Left kidney (tissue), 2 donors: Measurements from ENCODE around the gene B3GNT5. TPM values are rescaled to one million over a fixed set of nuclear protein-coding genes. Genes with fewer than 3 reads are reported as not detected.

ENCODE experiments used
- DNase-seq: peaks from one replicate; pipeline ENCODE4 v3.0.0-alpha.2; 2013
- polyA plus RNA-seq: library from polyadenylated mRNA; unstranded; fragments of 120-200 nt; gene quantifications from one replicate; pipeline ENCODE4 v1.2.1, GENCODE V29; 2013; ENCODE audit not compliant: insufficient read length

The B3GNT5 gene
- polyA plus RNA-seq, 1 donor, result 28.6 TPM

DNA sequence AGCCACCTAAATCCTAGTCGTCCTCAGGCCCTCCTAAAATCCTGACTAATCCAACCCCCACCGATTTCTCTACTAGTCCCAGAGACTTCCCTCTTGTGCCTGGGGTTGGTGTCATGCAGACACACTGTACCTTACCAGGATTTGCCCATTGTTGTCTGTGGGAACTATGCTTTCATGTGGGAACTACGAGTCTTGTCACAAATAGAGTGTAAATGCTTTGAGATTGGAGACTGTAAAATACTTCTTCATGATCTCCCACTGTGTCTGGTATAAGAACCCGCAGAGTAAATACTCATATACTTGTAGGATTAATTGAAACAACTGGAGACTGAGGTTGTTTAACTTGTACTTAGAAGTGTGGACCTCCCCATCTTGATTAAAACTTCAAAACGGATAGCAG, 11.2 kb downstream of the B3GNT5 start:
- no peak for DNase-seq

DNA sequence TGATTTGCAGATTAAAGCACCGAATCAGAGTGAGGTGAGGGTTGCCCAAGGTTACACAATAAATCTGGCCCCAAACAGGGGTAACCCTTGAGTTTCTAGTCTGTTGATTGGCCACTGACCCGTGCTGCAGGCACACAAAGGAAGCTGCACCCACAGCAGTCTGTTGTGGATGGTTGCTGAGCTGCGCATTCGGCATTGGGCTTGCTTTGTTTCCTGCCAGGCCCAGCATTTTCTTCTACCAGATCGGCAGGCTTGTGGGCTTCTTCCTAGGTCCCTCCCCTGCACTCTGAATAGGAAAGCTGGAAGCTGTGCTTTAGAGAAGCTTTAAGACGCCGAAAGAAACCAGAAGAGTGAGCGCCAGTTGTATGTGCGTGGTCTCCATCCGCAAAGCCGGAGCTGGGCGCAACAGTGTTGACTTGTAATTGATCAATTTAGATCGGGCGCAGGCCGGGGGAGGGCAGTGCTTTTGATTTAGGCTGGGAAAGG, 12.1 kb downstream of the B3GNT5 start:
- peak; percentile 52 for DNase-seq

DNA sequence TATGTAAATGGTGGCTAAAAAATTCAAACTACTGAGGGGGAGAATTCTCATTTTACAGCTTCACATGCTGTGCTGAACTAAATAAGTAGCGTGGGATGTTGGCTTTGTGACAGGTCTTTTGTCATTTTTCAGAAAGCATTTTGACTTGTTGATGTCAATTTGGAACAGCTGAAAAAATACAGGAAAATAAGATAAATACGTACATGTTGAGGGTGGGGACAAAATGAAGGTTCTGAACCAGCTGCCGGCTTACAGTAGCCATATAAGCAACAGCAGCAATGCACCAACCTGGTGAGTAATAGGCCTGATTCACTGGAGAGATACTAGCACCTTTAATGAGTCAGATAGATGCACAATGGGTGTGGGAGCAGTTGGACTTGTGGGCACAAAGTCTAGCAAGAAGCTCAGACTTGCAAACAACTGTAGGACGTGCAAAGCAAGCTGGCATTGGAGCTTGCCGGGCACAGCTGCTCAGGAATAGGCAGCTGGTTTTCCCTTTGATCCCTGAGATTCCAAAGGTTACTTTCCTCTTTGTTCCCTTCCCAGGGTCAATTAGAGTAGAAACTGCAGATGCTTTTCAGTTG, 12.9 kb downstream of the B3GNT5 start:
- no peak for DNase-seq

DNA sequence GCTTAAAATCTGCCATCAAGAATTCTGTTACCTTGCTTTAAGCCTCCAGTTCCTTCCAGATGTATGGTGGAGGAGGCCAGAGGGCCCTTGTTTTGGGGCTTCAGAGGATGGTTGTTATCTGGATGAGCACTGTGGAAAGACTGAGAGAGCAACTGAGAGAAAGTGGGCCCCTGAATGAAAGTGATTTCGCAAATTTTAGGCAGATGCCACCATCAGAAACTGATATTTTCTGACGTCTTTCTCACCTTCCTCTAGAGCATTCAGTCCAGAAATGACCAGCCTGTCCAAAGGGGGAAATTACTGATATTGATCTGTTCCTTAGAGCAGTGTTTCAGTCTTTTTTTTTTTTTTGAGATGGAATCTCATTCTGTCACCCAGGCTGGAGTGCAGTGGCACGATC, 13.4 kb downstream of the B3GNT5 start:
- DNase-seq, result no peak

DNA sequence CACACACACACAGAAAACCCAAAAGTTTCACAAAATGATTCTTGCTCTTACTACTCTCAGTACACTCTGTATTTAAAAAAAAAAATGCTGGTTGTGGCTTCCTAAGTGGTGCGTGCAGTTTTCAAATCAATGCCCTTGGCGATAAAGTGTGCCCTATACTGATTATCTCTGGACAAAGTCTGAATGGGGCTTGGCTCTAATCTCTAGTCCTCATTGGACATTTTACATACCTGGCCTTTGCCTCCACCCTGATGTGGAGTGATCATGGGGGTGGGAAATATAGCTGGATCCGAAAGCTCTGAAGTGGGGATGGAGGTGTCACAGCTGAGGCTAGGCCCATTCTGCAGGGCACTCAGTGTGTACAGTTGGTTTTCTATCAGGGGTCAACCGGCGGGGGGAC, 14.1 kb downstream of the B3GNT5 start:
- DNase-seq, result no peak

DNA sequence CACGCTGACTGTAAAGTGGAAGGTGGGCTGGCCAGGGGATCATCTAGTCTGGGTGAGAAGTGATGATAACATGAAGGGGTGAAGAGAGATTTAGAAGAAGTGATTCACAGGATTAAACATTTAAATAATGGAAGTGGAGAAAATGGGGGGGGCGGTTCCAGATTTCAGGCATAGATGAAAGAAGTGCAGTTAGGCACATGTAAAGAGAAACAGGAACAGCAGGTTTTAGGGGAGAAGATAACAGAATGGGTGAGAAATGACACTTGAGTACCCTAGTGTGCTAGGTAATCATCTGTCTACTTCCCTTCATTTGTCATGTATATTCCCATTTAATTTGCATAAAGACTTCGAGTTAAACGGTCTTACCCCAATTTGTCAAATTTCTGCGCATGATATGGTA, 15.3 kb downstream of the B3GNT5 start:
- no peak for DNase-seq

DNA sequence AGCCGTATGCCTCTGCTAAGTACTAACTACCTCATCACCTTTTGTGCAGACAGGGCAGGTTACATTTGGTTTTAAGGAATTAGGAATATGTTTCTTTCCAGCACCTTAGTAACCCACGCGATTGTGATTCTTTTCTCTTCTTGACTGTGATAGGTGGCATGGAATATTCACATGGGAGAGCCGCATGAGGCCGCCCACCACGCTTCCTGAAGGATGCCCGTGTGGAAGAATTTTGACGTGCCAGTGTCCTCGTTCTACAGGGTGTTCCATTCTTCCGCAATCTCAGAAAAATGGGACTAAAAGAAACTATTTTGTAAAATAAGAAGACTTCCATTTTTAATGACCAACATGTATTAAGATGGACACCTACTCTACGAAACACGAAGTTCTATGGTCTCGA, 16.3 kb downstream of the B3GNT5 start:
- DNase-seq, result no peak

DNA sequence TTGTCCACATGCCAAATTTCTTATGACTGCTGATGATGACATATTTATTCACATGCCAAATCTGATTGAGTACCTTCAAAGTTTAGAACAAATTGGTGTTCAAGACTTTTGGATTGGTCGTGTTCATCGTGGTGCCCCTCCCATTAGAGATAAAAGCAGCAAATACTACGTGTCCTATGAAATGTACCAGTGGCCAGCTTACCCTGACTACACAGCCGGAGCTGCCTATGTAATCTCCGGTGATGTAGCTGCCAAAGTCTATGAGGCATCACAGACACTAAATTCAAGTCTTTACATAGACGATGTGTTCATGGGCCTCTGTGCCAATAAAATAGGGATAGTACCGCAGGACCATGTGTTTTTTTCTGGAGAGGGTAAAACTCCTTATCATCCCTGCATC, 17.3 kb downstream of the B3GNT5 start:
- no peak for DNase-seq

DNA sequence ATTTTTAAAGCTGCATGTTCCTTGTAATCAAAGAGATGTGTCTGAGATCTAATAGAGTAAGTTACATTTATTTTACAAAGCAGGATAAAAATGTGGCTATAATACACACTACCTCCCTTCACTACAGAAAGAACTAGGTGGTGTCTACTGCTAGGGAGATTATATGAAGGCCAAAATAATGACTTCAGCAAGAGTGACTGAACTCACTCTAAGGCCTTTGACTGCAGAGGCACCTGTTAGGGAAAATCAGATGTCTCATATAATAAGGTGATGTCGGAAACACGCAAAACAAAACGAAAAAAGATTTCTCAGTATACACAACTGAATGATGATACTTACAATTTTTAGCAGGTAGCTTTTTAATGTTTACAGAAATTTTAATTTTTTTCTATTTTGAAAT, 19.1 kb downstream of the B3GNT5 start:
- DNase-seq, result no peak

DNA sequence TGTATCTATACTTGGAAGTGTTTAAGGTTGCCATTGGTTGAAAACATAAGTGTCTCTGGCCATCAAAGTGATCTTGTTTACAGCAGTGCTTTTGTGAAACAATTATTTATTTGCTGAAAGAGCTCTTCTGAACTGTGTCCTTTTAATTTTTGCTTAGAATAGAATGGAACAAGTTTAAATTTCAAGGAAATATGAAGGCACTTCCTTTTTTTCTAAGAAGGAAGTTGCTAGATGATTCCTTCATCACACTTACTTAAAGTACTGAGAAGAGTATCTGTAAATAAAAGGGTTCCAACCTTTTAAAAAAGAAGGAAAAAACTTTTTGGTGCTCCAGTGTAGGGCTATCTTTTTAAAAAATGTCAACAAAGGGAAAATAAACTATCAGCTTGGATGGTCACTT, 19.7 kb downstream of the B3GNT5 start:
- no peak for DNase-seq

DNA sequence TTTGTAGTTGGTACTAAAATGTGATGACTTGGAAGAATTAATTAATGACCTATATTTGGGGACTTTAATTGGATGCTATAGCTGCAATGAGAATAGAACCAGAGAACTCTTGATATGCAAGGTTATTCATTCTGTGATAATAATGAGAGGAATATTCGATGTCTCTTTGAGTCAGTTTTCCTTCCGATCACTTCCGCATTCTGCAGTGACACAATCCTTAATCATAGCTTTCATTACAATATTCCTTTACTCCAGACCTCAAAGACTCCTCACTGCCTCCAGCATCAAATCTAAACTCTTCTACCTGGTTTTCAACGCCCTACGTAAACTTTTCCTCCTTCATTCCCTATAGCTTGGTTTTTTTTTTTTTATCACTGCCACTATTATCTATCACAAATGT, 21.6 kb downstream of the B3GNT5 start:
- no peak for DNase-seq

DNA sequence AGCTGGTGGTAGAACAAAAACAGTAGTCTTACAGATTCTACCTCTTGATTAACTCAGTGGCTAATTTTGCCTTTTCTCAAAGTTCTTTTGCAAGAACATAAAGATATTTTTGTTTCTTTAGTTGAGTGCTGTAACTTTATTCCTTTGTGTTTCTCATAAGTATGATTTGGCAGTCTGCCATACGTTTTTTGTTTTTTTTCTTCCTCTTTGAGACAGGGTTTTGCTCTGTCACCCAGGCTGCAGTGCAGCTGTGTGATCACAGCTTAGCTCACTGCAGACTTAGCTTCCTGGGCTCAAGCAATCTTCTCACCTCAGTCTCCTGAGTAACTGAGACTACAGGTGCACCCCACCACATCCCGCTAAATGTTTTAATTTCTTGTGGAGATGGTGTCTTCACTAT, 22.4 kb downstream of the B3GNT5 start:
- DNase-seq, result peak; percentile 58

DNA sequence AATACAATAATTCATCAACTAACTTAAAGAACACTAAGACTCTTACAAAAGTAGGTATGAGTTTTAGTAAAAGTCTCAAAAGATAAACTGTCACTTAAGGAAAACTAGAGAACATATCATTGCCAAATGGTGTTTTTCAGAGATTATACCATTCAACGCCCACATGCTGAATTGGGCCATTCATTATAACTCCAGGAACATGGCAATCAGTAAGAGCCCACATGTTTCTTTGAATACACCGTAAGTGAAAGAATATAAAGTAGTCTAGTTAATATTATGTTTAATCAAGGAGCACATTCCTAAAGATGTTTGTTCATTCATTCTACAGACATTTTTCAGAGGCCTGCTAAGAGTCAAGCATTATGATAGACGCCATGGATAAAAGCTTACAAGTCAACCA, 22.9 kb downstream of the B3GNT5 start:
- DNase-seq, result no peak

DNA sequence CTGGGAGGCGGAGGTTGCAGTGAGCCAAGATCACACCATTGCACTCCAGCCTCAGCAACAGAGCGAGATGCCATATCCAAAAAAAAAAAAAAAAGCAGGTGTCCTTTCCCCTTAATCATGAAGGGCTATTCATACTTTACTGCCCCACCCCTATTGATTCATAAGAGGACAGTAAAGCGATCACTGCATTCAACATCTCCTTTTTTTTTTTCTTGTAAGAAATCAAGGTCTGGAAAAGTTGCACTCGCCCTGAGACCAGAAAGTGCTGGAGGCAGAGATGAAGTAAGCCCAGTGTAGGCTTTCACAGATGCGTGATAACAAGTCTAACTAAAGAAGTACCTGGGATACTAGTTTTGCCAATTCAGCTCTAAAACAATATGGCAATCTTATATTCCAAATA, 24.2 kb downstream of the B3GNT5 start:
- no peak for DNase-seq

DNA sequence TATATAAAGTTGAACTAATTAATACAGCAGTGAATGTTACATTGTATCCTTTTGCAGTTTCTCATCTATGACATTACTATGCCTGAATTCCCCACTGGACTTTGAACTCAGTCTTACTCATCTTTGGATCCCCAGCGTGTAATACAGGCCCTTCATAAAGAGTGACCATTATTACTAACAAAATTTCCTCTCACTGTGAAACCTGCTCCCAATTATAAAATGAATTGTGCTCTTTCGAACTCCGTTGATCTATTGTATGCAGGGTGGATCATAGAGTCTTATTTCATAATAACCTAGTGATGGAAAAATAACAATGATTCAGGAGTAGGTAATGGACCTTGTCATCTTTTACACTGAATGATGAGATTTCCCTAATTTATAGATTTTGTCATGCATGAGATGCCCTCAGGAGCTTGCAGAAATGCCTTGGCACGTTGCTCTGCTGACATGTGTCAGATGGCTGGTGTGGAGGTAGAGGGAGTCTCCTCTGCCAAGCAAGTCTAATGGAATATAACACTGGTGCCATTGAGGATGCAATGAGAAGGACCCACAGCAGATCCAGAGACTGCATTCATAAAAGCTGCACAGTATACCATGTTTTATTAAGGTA, 25.5 kb downstream of the B3GNT5 start:
- no peak for DNase-seq

DNA sequence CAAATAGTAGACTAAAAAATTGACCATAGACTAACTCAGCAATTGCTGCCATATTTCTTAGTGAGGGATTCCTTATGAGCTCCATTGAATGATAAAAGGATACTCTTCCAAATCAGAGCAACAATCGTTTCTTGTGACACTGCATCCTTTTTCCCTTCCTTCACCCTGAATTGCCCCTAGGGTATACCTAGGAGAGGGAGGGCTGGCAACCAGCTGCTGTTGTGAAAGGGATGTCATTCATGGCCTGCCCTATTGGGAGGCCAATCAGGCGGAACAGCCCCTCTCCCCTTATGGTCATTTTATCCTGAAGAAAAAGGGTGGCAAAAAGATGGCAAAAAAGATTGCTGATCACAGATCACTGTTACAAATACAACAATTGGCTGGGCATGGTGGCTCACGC, 26.3 kb downstream of the B3GNT5 start:
- DNase-seq, result no peak

DNA sequence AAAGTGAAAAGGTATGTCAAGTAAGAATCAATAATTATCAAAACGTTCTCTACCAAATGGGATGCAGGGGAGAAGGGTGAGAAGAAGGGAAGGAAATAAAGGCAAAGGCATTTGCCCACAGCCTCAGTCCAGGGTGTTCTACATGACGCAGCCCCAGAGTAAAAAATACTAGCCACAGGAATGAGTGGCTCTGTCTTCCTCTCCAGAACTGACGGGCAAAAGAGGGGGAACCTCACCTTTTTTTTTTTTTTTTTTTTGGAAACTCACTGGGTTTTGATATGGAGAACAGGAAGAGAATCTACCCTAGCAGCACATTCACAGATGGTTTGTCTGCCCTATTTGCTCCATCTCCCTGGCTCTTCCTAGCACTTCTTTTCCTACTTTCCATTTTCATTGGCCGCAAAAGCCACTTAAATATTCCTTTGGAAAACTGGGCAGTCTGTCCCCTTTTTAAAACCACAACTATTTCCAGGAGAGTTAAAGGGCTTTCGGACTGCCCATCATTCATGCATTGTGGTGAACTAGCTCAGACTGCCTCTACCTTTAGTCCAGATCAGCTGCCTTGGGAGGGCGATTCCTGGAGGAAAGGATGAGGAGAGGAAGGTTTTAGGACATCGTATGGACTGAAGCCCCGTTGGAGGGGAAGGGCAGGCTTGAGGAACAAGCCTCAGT, 28.2 kb downstream of the B3GNT5 start:
- DNase-seq, result no peak

DNA sequence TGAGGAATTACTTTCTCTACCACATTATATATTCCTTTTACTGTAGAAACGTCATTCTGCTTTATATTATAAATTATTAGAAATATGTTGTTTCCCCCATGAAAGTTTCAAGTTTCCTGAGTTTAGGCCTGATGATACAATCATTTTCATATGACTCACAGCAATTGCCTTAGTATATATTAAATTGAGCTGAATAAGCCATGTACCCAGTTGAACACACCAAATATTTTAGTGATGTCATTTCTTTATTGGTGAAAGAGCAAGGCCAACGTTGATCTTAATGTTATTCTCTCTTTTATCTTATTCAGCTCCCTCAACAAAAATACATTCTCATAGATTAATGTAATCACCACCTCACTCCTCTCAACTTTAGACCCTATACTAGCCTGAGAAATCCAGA, 30.8 kb downstream of the B3GNT5 start:
- DNase-seq, result no peak

DNA sequence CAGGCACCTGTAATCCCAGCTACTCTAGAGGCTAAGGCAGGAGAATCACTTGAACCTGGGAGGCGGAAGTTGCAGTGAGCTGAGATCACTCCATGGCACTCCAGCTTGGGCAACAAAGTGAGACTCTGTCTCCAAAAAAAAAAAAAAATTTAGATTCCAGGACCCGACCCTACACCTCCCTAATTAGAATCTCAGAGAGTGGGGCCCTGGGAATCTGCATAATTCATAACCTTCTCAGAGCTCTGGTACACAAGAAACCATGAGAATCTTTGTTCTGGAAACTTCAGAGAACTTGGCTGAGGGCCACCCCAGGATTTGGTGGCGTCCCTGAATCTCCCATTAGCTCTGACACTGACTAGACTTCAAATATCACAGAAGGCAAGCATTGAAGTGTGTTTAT, 31.5 kb downstream of the B3GNT5 start:
- no peak for DNase-seq

DNA sequence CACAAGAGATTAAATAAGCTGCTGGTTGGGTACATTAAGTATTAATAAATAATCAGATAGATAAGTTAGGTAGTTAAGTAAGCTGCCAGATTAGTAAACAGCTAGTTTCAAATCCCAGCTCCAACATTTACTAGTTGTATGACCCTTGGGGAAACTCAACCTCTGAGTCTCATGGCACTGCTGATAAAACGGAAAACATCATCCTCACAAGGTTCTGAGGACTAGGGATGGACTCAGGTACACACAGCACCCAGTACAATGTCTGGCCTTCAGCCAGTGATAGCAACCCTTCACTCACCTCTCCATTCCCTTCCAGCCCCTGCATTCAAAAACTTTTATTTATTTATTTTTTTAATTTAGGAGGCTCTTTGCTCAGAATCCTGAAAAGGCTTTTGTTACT, 32.3 kb downstream of the B3GNT5 start:
- no peak for DNase-seq

DNA sequence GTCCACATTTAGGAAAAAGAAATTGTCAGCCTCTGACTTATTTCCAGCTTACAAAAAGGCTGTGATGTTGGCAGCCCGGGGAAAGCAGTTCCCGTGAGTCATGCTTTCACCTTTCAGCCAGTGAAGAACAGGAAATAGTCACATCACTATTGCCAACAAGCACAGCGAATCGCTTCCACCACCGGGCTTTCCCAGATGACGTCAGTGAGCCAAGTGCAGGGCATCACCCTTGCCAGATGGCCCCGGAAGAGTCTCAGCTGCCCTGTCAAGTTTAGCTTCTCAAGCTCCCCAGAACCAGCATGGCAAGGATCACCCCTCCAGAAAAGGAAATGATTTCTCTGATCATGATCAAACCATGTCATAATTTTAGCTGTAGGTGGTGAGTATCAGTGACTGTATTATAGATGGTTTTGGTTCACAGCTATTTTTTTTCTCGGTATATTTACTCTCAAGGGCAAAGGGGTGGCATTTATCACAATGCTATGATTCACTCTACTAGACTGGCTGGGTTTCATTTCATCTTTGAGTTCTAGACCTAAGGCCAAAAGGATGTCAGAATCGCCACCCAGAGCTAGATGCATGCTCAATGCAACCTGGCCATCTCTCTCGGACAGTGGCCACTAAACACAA, 32.9 kb downstream of the B3GNT5 start:
- no peak for DNase-seq

DNA sequence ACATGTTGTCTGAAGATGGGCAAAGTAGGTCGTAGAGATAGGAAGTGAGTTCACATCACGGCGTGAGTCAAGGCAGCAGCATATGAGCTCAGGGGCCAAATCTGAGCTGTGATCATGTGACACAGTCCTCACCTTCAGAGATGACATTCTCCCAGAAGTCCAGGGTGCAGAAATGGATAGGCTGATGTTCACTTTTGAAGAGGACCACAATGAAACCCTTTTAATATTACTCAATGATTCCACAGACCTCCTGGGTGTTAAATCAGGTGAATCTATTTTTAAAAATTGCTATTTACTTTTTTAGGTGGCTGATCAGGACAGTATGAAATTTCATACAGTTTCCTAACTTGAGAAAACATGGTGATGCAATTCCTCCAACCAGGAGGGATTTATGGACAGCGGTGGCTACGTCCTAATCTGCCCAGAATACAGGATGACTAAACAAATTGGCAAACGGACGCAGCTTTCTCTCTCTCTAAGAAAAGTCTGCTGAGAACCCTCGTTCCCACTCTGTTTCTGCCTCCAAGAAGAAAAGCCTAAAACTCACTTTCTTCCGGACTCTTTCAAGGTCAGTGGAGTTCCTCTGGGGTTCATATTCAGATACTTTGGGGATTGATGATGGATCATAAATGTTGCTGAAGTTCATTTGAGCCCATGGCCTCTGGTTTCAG, 34.4 kb downstream of the B3GNT5 start:
- no peak for DNase-seq

DNA sequence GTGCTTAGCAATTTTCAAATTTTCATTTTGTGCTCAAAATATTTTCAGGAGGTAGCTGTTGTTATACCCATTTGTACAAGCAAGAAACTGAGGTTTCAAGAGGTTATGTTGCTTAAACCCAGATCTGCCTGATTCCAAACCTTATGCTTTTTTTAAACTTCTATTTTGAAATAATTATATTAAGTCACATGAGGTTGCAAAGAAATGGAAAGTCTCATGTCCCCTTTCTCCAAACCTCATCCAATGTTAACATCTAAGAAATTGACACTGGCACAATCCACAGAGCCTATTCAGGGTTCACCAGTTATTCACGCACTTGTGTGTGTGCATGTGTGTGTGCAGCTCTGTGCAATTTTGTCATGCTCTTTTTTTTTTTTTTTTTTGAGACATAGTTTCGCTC, 35.1 kb downstream of the B3GNT5 start:
- no peak for DNase-seq
